Hepatocyte (in vitro differentiated cells): ENCODE measurements around the gene RPL41.

Experiments used
- CTCF ChIP-seq: fragments of 200-600 bp; sonication (generic); IDR thresholded peaks from 2 replicates; pipeline ENCODE4 v1.5.1; 2016; ENCODE audit warnings: antibody characterized with exemption, mild to moderate bottlenecking; ENCODE audit not compliant: poor library complexity
- EZH2phosphoT487 ChIP-seq: fragments of 200-600 bp; sonication (generic); IDR thresholded peaks from one replicate; pipeline ENCODE4 v1.6.1; 2018; ENCODE audit warnings: antibody characterized with exemption, mild to moderate bottlenecking, low read depth, moderate library complexity; ENCODE audit not compliant: unreplicated experiment, severe bottlenecking

- TF ChIP-seq CTCF (no peak), EZH2phosphoT487 (no peak)
Measured at GRCh38 chr12:56078427-56078826, 38.0 kb upstream of the RPL41 start.
